GM23338 (cell line): ENCODE measurements around the gene YIPF3. TPM values are rescaled to one million over a fixed set of nuclear protein-coding genes. Genes with fewer than 3 reads are reported as not detected.

ENCODE experiments used
- ATAC-seq: fragments of 200-7000 bp; cut with Tn5 transposase; 3 replicates; pipeline ENCODE4 v1.9.1; 2020
- DNase-seq: peaks from one replicate; pipeline ENCODE4 v3.0.0-alpha.2; 2015; ENCODE audit warnings: low spot score
- H2AFZ ChIP-seq: fragments of 200-600 bp; sonication (generic); 2 replicates; pipeline ENCODE4 v1.8.0; 2016; ENCODE audit warnings: antibody characterized with exemption, mild to moderate bottlenecking, moderate library complexity
- H3F3A ChIP-seq: fragments of 200-600 bp; sonication (generic); replicated peaks from 2 replicates; pipeline ENCODE4 v1.8.0; 2017; ENCODE audit warnings: antibody characterized with exemption, mixed run types, low read depth
- H3K27ac ChIP-seq: fragments of 200-600 bp; sonication (generic); 2 replicates; pipeline ENCODE4 v1.6.1; 2016; ENCODE audit warnings: low read depth
- H3K27me3 ChIP-seq: fragments of 200-600 bp; sonication (generic); 2 replicates; pipeline ENCODE4 v1.8.0; 2016; ENCODE audit warnings: mild to moderate bottlenecking, mixed run types, moderate library complexity; ENCODE audit not compliant: insufficient read depth
- H3K36me3 ChIP-seq: fragments of 200-600 bp; sonication (generic); 2 replicates; pipeline ENCODE4 v1.8.0; 2016; ENCODE audit warnings: mild to moderate bottlenecking; ENCODE audit not compliant: insufficient read depth
- H3K4me1 ChIP-seq: fragments of 200-600 bp; sonication (generic); 2 replicates; pipeline ENCODE4 v1.8.0; 2016; ENCODE audit warnings: mild to moderate bottlenecking, moderate library complexity; ENCODE audit not compliant: insufficient read depth
- H3K4me2 ChIP-seq: fragments of 200-600 bp; sonication (generic); 2 replicates; pipeline ENCODE4 v1.7.1; 2017; ENCODE audit warnings: mixed run types
- H3K4me3 ChIP-seq: fragments of 200-600 bp; sonication (generic); 2 replicates; pipeline ENCODE4 v1.6.1; 2016; ENCODE audit warnings: mixed run types
- H3K79me2 ChIP-seq: fragments of 200-600 bp; sonication (generic); replicated peaks from 2 replicates; pipeline ENCODE4 v1.8.0; 2017; ENCODE audit warnings: mild to moderate bottlenecking; ENCODE audit not compliant: insufficient read depth
- H3K9me2 ChIP-seq: fragments of 200-600 bp; sonication (generic); 2 replicates; pipeline ENCODE4 v1.8.0; 2017; ENCODE audit not compliant: insufficient read depth
- H4K20me1 ChIP-seq: fragments of 200-600 bp; sonication (generic); replicated peaks from 2 replicates; pipeline ENCODE4 v1.8.0; 2017; ENCODE audit warnings: mild to moderate bottlenecking; ENCODE audit not compliant: insufficient read depth
- H3K27ac Mint-ChIP-seq: 2 replicates; pipeline ENCODE4 v1.8.0; 2020; ENCODE audit warnings: inconsistent platforms, mild to moderate bottlenecking, moderate library complexity, mixed read lengths
- H3K27me3 Mint-ChIP-seq: 3 replicates; pipeline ENCODE4 v1.8.0; 2022; ENCODE audit warnings: low read depth, mild to moderate bottlenecking, moderate library complexity, mixed read lengths, inconsistent platforms; ENCODE audit not compliant: insufficient read depth, poor library complexity
- H3K36me3 Mint-ChIP-seq: 3 replicates; pipeline ENCODE4 v1.8.0; 2021; ENCODE audit warnings: low read depth, mild to moderate bottlenecking, inconsistent platforms, moderate library complexity, mixed read lengths
- H3K4me1 Mint-ChIP-seq: 3 replicates; pipeline ENCODE4 v1.8.0; 2020; ENCODE audit warnings: mild to moderate bottlenecking, inconsistent platforms, mixed read lengths
- H3K4me3 Mint-ChIP-seq: 3 replicates; pipeline ENCODE4 v1.8.0; 2021; ENCODE audit warnings: moderate library complexity, mild to moderate bottlenecking, inconsistent platforms, mixed read lengths
- H3K9me3 Mint-ChIP-seq: 3 replicates; pipeline ENCODE4 v1.8.0; 2020; ENCODE audit warnings: moderate library complexity, mild to moderate bottlenecking, inconsistent platforms, mixed read lengths
- CREB1 ChIP-seq: fragments of 250-450 bp; sonication (Bioruptor Pico); IDR thresholded peaks from 2 replicates; pipeline ENCODE4 v1.5.0; 2020; ENCODE audit warnings: low read depth, mild to moderate bottlenecking, moderate library complexity
- EZH2 ChIP-seq: fragments of 200-600 bp; sonication (generic); IDR thresholded peaks from one replicate; pipeline ENCODE4 v1.8.0; 2017; ENCODE audit warnings: antibody characterized with exemption, mild to moderate bottlenecking, low read depth; ENCODE audit not compliant: unreplicated experiment
- EZH2phosphoT487 ChIP-seq: fragments of 200-600 bp; sonication (generic); IDR thresholded peaks from one replicate; pipeline ENCODE4 v1.8.1; 2018; ENCODE audit warnings: antibody characterized with exemption; ENCODE audit not compliant: unreplicated experiment
- JUNB ChIP-seq: IDR thresholded peaks from one replicate; pipeline ENCODE4 v1.6.1; 2016; ENCODE audit warnings: antibody characterized with exemption; ENCODE audit not compliant: unreplicated experiment
- NANOG ChIP-seq: IDR thresholded peaks from 2 replicates; pipeline ENCODE4 v1.6.1; 2016; ENCODE audit warnings: antibody characterized with exemption, borderline replicate concordance
- POLR2AphosphoS5 ChIP-seq: IDR thresholded peaks from 2 replicates; pipeline ENCODE4 v1.6.1; 2016; ENCODE audit warnings: antibody characterized with exemption, low read depth
- STAT1 ChIP-seq: IDR thresholded peaks from one replicate; pipeline ENCODE4 v1.6.1; 2016; ENCODE audit warnings: antibody characterized with exemption; ENCODE audit not compliant: unreplicated experiment
- ZNF114 ChIP-seq: fragments of 250-450 bp; sonication (Bioruptor Pico); IDR thresholded peaks from 2 replicates; pipeline ENCODE4 v1.5.0; 2020; ENCODE audit warnings: mild to moderate bottlenecking, moderate library complexity
- ZNF331 ChIP-seq: fragments of 250-450 bp; sonication (Bioruptor Pico); IDR thresholded peaks from 2 replicates; pipeline ENCODE4 v1.5.0; 2020; ENCODE audit warnings: low read depth, mild to moderate bottlenecking, moderate library complexity
- polyA plus RNA-seq: library from polyadenylated mRNA; unstranded; fragments of >200 nt; fragmentation: Nextera tagmentation; extraction: Ambion mirVana; gene quantifications from 2 replicates; pipeline ENCODE4 v1.2.1, GENCODE V29; 2016
- total RNA-seq: library from RNA; depleted of rRNA; stranded (reverse); fragments of >200 nt; shearing (Covaris generic); gene quantifications from 2 replicates; pipeline ENCODE4 v1.2.3, GENCODE V29; 2014
- TF ChIP-seq, protein P1 (sequence below): IDR thresholded peaks from one replicate; pipeline ENCODE4 v1.6.1; 2018; ENCODE audit warnings: antibody characterized with exemption; ENCODE audit not compliant: unreplicated experiment
- TF ChIP-seq, protein P2 (sequence below), 2 experiments: fragments of 200-600 bp in 1 of 2; sonication (generic) in 1 of 2; conservative IDR thresholded peaks; 2 replicates each; pipeline versions ENCODE4 v1.5.1 to v1.6.1; 2016 to 2017; ENCODE audit warnings: antibody characterized with exemption in 2 of 2, low read depth in 2 of 2, mild to moderate bottlenecking in 2 of 2, moderate library complexity in 1 of 2
- TF ChIP-seq, protein P3 (sequence below): IDR thresholded peaks from 2 replicates; pipeline ENCODE4 v1.6.1; 2016; ENCODE audit warnings: antibody characterized with exemption
- TF ChIP-seq, protein P4 (sequence below): fragments of 250-450 bp; sonication (Bioruptor Pico); IDR thresholded peaks from 2 replicates; pipeline ENCODE4 v1.5.0; 2020; ENCODE audit warnings: mild to moderate bottlenecking, moderate library complexity

Gene YIPF3
- total and polyA plus RNA-seq, 2 experiments from 2014 or later: 64.4 to 94.3 TPM

DNA sequence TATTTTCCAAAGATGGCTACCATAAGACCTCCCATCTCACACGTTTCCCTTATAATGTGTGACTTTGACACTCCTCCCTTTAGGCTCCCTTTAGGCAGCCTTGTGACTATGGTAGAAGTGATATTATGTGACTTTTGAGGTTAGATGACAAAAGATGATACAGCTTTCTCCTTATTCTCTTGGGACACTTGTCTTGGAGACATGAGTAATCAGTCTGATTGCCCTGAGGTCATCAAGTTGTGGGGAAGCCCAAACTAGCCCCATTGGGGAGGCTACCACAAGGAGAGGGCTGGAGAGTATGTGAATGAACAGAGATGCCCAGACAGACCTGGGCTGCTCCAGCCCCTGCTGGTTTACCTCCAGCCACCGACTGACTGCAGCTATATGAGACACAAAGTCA lies 50.8 kb downstream of the YIPF3 start:
- peaks cover 10% of the 10 kb centered on the region for H3K27me3 Mint-ChIP-seq
- TF ChIP-seq NANOG: no peak
- no peak for TF ChIP-seq ZNF331 (CRISPR knock-in tag)
- no peak for TF ChIP-seq CREB1 (CRISPR knock-in tag)
- TF ChIP-seq POLR2AphosphoS5: no peak
- no peak for TF ChIP-seq EZH2
- TF ChIP-seq, protein P1, sequence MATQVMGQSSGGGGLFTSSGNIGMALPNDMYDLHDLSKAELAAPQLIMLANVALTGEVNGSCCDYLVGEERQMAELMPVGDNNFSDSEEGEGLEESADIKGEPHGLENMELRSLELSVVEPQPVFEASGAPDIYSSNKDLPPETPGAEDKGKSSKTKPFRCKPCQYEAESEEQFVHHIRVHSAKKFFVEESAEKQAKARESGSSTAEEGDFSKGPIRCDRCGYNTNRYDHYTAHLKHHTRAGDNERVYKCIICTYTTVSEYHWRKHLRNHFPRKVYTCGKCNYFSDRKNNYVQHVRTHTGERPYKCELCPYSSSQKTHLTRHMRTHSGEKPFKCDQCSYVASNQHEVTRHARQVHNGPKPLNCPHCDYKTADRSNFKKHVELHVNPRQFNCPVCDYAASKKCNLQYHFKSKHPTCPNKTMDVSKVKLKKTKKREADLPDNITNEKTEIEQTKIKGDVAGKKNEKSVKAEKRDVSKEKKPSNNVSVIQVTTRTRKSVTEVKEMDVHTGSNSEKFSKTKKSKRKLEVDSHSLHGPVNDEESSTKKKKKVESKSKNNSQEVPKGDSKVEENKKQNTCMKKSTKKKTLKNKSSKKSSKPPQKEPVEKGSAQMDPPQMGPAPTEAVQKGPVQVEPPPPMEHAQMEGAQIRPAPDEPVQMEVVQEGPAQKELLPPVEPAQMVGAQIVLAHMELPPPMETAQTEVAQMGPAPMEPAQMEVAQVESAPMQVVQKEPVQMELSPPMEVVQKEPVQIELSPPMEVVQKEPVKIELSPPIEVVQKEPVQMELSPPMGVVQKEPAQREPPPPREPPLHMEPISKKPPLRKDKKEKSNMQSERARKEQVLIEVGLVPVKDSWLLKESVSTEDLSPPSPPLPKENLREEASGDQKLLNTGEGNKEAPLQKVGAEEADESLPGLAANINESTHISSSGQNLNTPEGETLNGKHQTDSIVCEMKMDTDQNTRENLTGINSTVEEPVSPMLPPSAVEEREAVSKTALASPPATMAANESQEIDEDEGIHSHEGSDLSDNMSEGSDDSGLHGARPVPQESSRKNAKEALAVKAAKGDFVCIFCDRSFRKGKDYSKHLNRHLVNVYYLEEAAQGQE: no peak
- TF ChIP-seq, protein P2, sequence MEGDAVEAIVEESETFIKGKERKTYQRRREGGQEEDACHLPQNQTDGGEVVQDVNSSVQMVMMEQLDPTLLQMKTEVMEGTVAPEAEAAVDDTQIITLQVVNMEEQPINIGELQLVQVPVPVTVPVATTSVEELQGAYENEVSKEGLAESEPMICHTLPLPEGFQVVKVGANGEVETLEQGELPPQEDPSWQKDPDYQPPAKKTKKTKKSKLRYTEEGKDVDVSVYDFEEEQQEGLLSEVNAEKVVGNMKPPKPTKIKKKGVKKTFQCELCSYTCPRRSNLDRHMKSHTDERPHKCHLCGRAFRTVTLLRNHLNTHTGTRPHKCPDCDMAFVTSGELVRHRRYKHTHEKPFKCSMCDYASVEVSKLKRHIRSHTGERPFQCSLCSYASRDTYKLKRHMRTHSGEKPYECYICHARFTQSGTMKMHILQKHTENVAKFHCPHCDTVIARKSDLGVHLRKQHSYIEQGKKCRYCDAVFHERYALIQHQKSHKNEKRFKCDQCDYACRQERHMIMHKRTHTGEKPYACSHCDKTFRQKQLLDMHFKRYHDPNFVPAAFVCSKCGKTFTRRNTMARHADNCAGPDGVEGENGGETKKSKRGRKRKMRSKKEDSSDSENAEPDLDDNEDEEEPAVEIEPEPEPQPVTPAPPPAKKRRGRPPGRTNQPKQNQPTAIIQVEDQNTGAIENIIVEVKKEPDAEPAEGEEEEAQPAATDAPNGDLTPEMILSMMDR (conservative IDR thresholded peaks at IDR 0.05; ENCODE audit: low read depth in 2 of 2): no peak
- TF ChIP-seq, protein P3, sequence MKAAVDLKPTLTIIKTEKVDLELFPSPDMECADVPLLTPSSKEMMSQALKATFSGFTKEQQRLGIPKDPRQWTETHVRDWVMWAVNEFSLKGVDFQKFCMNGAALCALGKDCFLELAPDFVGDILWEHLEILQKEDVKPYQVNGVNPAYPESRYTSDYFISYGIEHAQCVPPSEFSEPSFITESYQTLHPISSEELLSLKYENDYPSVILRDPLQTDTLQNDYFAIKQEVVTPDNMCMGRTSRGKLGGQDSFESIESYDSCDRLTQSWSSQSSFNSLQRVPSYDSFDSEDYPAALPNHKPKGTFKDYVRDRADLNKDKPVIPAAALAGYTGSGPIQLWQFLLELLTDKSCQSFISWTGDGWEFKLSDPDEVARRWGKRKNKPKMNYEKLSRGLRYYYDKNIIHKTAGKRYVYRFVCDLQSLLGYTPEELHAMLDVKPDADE: no peak
- no peak for TF ChIP-seq EZH2phosphoT487
- TF ChIP-seq STAT1: no peak
- no peak for TF ChIP-seq JUNB
- TF ChIP-seq ZNF114: no peak
- TF ChIP-seq, protein P4, sequence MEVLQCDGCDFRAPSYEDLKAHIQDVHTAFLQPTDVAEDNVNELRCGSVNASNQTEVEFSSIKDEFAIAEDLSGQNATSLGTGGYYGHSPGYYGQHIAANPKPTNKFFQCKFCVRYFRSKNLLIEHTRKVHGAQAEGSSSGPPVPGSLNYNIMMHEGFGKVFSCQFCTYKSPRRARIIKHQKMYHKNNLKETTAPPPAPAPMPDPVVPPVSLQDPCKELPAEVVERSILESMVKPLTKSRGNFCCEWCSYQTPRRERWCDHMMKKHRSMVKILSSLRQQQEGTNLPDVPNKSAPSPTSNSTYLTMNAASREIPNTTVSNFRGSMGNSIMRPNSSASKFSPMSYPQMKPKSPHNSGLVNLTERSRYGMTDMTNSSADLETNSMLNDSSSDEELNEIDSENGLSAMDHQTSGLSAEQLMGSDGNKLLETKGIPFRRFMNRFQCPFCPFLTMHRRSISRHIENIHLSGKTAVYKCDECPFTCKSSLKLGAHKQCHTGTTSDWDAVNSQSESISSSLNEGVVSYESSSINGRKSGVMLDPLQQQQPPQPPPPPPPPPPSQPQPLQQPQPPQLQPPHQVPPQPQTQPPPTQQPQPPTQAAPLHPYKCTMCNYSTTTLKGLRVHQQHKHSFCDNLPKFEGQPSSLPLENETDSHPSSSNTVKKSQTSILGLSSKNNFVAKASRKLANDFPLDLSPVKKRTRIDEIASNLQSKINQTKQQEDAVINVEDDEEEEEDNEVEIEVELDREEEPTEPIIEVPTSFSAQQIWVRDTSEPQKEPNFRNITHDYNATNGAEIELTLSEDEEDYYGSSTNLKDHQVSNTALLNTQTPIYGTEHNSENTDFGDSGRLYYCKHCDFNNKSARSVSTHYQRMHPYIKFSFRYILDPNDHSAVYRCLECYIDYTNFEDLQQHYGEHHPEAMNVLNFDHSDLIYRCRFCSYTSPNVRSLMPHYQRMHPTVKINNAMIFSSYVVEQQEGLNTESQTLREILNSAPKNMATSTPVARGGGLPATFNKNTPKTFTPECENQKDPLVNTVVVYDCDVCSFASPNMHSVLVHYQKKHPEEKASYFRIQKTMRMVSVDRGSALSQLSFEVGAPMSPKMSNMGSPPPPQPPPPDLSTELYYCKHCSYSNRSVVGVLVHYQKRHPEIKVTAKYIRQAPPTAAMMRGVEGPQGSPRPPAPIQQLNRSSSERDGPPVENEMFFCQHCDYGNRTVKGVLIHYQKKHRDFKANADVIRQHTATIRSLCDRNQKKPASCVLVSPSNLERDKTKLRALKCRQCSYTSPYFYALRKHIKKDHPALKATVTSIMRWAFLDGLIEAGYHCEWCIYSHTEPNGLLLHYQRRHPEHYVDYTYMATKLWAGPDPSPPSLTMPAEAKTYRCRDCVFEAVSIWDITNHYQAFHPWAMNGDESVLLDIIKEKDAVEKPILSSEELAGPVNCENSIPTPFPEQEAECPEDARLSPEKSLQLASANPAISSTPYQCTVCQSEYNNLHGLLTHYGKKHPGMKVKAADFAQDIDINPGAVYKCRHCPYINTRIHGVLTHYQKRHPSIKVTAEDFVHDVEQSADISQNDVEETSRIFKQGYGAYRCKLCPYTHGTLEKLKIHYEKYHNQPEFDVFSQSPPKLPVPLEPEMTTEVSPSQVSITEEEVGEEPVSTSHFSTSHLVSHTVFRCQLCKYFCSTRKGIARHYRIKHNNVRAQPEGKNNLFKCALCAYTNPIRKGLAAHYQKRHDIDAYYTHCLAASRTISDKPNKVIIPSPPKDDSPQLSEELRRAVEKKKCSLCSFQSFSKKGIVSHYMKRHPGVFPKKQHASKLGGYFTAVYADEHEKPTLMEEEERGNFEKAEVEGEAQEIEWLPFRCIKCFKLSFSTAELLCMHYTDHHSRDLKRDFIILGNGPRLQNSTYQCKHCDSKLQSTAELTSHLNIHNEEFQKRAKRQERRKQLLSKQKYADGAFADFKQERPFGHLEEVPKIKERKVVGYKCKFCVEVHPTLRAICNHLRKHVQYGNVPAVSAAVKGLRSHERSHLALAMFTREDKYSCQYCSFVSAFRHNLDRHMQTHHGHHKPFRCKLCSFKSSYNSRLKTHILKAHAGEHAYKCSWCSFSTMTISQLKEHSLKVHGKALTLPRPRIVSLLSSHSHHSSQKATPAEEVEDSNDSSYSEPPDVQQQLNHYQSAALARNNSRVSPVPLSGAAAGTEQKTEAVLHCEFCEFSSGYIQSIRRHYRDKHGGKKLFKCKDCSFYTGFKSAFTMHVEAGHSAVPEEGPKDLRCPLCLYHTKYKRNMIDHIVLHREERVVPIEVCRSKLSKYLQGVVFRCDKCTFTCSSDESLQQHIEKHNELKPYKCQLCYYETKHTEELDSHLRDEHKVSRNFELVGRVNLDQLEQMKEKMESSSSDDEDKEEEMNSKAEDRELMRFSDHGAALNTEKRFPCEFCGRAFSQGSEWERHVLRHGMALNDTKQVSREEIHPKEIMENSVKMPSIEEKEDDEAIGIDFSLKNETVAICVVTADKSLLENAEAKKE: no peak
- H3K36me3 Mint-ChIP-seq: no peaks in the 10 kb centered on the region
- no peak overlapping the region for H3K4me3 Mint-ChIP-seq
- H3K36me3 ChIP-seq: no peaks in the 10 kb centered on the region
- H3K4me1 Mint-ChIP-seq: peaks cover 5% of the 10 kb centered on the region
- no peak overlapping the region for H3K4me2 ChIP-seq
- no peaks in the 10 kb centered on the region for H3K4me1 ChIP-seq
- H3K9me2 ChIP-seq: no peaks in the 10 kb centered on the region
- no peaks in the 10 kb centered on the region for H3K27me3 ChIP-seq
- H3K9me3 Mint-ChIP-seq: no peaks in the 10 kb centered on the region
- H2AFZ ChIP-seq: no peak overlapping the region
- H3K27ac ChIP-seq: no peak overlapping the region
- no peaks in the 10 kb centered on the region; the same call in 1 of the 2 replicates for H4K20me1 ChIP-seq
- H3K79me2 ChIP-seq: no peaks in the 10 kb centered on the region
- H3F3A ChIP-seq: no peaks in the 10 kb centered on the region
- no peak for DNase-seq
- H3K27ac Mint-ChIP-seq: no peak overlapping the region
- no peak for ATAC-seq
- no peak overlapping the region for H3K4me3 ChIP-seq
